GM18867 (cell line): ENCODE data around the gene TMEM214.

Experiments
- ATAC-seq: cut with Tn5 transposase; IDR thresholded peaks from one replicate; pipeline ENCODE4 v1.9.1; 2021; ENCODE audit warnings: mild to moderate bottlenecking, moderate library complexity; ENCODE audit not compliant: unreplicated experiment

TMEM214 gene

DNA sequence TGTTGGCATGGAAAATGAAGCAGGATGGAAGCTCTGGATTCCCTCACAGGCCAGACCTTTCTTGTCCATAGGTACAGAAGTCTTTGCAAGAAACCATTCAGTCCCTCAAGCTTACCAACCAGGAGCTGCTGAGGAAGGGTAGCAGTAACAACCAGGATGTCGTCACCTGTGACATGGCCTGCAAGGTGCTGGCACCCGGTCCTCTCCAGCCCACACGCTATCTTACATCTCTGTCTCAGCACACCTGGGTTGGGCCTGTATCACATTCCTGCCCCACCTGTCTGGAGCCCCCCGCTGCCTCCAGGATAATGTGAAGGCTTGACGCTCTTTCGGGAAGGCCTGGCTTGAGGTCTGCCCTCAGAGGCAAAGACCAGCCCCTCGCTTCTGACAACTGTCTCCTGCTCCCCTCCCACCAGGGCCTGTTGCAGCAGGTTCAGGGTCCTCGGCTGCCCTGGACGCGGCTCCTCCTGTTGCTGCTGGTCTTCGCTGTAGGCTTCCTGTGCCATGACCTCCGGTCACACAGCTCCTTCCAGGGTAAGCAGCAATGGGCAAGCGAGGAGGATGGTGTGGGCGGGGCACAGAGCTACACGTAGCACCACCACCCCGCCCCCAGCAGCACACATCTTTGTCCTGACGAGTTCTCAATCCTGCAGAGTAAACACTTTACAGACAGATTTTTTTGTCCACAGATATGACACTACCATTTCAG lies 6.0 kb downstream of the TMEM214 start:
- no peak for ATAC-seq

DNA sequence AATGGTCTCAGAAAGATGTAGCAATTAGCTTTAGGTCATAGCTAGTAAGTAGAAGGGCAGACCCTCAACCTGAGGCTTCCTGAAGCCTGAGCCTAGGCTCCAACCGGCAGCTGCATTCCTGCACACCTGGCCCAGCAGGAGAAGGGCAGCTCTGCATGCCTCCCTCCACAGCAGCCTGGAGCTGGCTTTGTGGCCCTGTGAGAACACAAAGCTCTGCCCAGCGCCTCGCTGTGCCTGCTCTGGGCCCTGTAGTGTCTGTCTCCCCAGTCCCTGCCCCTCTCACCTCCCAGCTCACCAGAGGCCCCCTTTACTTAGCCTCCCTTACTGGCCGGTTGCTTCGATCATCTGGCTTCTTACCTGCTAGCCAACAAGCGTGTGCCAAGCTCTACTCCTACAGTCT lies 6.7 kb downstream of the TMEM214 start:
- ATAC-seq = no peak

DNA sequence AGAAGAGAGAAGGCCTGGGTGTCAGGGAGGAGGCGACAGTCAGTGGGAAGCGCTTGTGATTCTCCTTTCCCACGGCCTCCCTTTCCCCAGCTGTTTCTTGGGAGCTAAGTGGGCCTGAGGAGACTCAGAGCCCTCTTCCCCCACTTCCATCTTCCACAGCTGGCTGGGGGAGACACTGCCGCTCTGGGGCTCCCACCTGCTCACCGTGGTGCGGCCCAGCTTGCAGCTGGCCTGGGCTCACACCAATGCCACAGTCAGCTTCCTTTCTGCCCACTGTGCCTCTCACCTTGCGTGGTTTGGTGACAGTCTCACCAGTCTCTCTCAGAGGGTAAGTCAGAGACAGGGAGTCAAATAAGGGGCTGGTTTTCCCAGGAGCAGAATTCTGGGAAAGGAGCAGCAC lies 7.1 kb downstream of the TMEM214 start:
- no peak for ATAC-seq

DNA sequence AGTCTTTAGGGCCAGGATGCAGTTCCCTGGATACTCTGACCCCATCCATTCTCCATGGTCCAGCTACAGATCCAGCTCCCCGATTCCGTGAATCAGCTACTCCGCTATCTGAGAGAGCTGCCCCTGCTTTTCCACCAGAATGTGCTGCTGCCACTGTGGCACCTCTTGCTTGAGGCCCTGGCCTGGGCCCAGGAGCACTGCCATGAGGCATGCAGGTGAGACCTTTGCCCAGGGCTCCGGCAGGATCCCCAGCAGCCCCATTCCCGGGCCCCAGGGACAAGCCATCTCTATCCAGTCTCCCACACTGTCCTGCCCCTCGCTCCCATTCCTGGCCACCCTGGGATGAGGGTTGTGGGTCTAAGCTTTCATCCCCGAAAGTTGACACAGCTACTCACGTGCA lies 7.5 kb downstream of the TMEM214 start:
- no peak for ATAC-seq

DNA sequence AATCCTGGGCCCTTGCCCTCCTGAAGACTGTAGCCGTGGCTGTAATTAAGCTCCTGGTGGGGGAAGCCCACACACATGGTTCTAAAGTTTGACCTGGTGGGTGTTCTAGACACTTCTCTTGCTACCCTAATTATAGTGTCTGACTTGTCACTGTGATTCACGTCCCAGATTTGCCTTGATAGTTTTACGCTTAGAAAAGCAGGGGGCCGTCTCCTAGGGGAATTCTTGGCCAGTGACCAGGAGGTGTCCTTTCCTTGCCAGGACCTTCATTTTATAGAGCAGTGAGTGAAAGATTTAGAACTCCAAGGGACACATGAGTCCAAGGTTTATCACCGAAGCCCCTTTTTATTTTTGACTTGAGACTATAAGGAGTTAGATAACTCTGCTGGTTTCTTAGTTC lies 9.0 kb downstream of the TMEM214 start:
- no peak for ATAC-seq

DNA sequence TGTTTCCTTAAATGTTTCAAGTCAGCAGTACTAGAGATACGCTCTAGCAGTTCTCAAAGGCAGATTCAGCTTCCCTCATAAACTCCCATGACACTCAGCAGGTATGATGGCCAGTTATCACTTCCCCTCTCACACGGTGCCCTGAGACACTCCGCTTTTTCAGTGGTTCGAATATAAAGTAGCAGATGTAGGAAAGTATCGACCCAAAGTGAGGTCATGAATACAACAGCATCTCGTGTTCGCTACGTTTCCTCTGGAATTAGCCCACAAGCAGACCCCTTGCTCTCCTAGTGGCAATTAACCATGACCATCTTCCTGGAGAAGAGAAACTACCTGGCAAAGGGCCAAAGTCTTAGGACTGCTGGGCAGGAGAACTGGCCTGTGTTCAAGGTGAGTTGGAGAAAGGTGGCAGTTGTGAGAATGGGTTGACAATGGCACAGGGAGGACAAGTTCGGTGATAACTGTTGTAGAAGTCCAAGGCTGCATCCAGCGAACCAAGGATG lies 9.4 kb downstream of the TMEM214 start:
- ATAC-seq = no peak

DNA sequence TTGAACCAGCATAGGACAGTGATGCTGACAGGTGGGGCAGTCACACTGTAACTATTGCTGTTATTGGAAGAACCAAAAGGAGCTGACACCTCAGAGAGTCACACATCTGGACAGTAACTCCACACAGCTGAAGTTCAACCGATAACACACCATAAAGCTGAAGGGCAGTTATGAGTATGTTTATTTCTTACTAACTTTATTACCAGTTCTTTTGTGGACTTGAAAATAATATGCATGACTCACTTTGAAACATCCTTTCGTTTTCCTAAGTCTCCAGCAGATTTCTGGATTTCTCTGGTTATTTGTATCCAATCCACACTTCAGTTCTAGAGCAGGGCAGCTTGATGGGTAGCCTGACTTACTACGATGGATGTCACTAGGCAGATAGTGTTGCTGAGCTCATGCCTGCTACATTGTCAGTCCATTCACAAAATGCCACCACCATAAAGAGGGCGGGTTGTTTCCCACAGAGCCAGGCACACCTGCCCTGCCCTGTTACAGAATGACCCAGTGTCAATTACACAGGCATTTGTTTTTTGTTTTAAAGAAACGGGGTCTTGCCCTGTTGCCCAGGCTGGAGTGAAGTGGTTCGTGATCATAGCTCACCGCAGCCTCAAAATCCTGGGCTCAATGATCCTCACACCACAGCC lies 10.3 kb downstream of the TMEM214 start:
- no peak for ATAC-seq

DNA sequence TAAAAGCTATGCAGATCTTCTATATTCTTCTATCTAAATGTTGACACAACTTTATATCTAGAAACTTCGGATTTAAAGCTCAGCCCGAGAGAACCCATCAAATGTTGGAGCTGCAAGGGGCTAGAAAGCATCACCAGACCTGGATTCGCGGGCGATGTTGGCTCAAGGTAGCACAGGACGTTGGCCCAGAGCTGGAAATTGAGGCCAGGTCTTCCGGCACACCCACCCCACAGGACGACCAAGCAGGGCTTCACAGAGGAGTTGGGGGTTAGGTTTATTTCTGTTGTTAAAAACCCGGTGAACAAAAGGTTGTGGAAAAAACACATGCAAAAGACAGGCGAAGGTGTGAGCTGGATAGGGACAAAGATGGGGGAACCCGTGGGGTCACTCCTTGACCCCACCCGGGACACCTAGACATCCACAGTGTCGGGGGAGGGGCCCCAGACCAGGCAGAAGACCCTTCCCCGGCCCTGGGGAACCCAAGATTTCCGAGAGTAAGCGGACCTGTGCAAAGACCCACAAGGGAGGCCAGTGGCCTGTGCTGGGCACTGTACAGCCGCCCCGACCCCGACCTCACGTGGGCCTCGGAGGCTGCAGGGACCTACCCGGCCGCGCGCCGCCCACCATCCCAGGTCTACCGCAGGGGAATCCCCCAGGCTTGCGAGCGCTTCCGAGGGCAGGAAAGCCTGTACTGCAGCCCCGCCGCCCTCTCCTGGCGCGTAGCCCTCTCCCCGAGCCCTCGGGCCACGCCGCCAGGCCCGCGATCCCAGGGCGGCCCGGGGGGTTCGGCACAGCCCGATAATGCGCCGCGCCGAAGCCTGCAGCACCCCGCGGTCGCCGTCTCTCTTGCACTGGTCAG lies 16.9 kb downstream of the TMEM214 start:
- ATAC-seq = peak; percentile 18

DNA sequence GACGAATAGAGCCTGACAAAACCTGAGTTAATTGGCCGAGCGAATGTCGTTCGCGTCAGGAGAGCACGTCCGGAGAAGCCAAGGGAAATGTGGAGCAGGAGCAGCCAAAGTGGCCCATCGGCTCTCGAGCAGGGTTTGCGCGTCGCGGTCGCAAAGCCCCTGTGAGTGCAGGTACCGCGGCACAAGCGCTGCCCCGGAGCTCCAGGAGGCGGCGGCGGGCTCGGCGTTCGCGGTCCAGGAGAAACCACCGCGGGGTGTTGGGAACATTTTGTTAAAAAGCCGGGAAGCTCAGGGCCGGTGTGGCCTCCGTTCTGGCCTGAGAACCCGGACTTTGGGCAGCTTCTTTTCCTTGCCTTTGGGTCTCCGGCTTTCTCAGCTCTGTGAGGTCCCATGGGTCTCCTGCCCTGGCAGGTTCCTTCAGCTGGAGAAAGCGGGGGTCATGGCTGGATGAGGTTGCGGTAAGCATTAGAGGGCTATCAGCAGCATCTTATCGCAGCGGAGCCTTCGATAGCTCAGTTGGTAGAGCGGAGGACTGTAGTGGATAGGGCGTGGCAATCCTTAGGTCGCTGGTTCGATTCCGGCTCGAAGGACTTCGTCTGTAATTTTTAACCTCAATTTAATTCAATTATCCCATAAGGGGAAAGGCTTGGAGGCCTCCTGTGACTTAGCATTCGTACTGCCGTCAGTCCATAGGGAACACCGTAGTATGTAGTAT lies 17.7 kb downstream of the TMEM214 start:
- peak; percentile 44 for ATAC-seq

DNA sequence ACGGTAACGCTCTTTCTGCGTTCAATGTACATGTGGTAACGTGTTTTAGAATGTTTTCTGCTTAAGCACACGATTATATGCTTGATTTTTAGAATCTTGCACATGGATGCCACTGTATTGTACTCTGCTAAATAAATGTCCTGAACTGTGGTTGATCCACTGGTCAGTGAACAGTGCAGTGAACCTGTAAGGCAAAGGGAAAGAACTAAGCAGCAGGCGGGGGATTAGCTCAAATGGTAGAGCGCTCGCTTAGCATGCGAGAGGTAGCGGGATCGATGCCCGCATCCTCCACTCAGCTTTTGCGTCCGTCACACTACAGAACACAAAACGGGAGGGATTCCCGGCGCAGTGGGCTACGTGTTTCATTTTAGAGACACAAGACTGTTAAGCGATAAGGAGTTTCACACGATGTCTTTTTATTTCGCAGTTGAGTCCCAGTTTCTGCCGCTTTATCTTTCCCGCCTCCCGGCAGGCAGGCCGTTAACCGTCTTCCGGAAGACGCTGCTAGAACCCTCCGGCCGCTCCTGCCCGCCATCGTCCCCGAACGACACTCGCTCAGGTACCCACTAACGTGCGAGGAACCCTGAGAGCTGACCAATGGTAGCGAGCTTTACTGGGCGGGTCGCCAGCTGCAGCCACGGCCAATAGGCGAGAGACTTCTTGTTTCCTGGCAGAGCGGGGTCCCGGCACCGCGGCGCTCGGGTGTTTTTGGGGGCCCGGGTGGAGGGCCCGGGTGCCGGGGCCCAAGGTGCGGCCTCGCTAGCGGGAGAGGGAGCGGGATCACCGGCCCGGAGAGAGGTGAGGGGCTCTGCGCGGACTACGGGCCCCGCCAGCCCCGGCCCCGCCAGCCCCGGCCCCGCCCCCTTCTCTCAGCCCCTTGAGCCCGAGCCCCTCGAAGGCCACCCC lies 18.5 kb downstream of the TMEM214 start, which contains the start of gene AGBL5:
AGBL5 (plus strand) TSS at position 673 of the 906 bp plus-strand sequence. CDS start 1,291 bp downstream, outside the sequence.
- ATAC-seq = peak; percentile 72

DNA sequence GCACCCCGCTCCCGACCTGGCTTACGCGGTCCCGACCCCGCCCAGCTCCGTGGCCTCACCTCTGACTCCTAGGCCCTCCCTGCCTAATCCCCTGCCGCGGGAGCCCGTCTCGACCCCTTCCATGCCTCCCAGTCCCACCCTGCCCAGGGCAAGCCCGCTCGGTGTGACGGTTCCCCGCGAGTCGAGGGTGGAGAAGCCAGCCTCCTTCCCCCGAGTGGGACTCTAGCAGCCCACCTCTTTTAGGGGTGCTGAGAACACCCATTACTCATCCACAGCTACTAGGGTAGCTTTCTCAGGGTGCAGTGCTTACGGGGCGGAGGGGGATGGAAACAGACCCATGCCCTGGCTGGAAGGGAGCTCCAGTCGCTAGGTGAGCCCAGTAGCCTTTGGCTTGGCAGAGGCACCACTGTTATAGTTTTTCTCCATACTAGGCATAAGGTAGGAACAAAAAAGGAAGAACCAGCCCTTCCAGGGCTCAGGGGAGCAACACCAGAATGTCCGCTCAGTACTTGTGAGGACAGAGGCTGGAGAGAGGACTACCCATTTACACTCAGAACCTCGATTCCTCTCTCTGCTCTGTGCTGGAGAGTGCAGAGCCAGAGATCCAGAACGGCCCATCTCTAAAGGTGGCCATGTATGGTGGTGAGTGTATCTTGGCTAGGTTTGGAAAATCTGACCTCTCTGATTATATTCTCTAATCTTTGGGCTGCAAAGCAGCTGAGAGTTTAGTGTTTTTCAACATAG lies 19.3 kb downstream of the TMEM214 start:
- ATAC-seq = no peak

DNA sequence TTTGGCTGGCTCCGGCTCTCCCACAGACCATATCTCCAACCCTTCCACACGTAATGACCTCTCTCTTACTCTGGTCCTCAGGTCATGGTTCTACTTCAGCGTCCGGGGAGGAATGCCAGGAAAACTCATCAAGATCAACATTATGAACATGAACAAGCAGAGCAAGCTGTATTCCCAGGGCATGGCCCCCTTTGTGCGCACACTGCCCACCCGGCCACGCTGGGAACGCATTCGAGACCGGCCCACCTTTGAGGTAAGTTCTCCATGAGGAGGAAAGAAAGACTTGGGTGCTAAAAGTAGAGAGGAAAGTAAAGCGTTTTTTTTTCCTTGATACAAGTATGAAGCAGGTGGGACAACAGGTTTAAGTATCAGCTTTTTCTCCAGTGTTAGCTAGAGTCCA lies 20.6 kb downstream of the TMEM214 start:
- no peak for ATAC-seq

DNA sequence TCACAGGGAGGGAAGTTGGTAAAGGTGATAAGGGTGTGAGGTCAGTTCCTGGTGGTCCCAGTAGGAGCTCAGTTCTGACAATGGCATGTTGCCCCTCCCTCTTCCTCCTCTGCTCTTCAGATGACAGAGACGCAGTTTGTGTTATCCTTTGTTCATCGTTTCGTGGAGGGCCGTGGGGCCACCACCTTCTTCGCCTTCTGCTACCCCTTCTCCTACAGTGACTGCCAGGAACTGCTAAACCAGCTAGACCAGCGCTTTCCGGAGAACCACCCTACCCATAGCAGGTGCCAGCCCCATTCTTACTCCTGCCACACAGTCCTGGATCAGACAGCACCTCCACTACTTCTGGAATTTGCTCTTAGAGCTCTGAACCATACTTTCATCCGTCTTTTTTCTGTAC lies 21.0 kb downstream of the TMEM214 start:
- ATAC-seq = no peak

DNA sequence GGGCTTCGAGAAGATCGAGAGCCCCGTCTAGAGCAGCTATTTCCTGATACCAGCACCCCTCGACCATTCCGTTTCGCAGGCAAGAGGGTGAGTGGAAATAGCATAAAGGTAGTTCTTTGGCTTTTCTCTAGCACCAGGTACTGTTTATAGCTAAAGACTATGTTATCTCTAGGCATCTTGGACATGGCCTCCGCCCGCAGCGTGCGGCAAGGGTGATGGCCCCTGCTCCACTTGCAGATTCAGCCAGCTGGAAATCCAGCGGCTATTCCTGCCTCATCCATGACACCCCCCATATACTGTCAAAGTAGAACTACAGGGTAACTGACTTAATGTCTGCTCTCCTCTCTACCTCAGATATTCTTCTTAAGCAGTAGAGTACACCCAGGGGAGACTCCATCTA lies 22.0 kb downstream of the TMEM214 start:
- no peak for ATAC-seq

DNA sequence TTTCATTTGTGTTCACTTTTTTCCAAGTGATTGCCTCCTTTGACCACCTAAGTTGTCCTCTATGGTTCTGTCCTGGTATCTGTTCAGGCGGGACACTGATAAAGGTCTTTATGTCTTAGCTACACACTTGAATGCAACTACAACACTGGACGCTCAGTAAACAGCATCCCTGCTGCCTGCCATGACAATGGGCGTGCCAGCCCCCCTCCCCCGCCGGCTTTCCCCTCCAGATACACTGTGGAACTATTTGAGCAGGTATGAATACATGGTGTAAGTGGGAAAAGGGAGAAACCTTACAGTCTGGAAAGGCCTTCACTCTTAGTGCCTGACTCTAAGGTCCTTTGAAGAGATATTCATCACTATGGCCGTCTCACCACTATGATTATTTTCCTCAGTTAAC lies 24.4 kb downstream of the TMEM214 start:
- no peak for ATAC-seq

DNA sequence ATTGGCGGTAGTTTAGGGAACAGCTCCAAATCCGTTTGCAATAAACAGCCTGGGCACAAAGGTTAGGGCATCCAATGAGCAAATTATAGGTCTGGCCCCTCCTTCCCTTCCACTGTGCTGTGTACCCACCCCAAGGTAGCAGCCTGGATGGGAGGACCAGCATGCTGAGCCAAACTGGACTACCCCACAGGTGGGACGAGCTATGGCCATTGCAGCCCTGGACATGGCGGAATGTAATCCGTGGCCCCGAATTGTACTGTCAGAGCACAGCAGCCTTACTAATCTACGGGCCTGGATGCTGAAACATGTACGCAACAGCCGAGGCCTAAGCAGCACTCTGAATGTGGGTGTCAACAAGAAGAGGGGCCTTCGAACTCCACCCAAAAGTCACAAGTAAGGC lies 25.4 kb downstream of the TMEM214 start:
- no peak for ATAC-seq

DNA sequence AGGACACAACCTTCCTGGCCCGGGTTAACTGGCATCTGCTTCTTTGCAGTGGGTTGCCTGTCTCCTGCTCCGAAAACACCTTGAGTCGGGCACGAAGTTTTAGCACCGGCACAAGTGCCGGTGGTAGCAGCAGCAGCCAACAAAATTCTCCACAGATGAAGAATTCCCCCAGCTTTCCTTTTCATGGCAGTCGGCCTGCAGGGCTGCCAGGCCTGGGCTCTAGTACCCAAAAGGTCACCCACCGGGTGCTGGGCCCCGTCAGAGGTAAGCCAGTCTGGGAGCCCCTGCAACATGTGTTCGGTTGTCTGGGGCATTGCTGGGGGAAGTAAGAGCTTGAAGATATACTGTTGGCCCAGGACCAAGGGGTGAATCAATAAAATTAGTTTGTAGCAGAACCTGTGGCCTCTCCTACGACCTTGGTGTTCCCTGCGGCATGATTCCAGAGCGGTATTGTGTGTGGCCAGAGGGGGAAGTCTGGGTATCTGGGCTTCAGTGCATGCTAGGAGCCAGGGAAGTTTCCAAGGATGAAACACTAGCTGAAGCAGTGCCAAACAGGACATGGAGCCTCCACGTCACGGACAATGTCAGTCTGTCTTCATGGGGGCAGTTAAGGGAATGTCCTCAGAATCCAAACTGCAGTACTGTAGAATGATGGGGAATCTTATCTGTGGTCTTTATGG lies 26.5 kb downstream of the TMEM214 start:
- ATAC-seq = no peak

DNA sequence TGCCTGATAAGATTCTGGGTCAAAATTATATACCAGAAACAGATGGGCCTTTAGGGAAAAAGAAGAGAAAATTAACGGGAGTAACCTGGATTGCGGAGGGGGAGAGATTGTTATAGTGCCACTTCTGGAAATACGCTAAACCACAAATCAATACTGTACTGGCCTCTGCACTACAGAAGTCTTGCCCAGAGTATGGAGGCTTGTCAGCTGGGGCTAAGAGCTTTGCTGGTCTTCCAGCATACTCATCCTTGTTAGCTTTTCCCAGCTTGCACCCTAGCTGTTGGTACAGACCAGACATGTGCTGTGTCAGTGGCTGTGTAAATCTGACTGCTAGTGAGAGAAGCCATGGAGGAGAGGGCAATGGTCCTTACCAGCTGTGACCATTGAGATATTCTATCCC lies 27.6 kb downstream of the TMEM214 start:
- no peak for ATAC-seq

DNA sequence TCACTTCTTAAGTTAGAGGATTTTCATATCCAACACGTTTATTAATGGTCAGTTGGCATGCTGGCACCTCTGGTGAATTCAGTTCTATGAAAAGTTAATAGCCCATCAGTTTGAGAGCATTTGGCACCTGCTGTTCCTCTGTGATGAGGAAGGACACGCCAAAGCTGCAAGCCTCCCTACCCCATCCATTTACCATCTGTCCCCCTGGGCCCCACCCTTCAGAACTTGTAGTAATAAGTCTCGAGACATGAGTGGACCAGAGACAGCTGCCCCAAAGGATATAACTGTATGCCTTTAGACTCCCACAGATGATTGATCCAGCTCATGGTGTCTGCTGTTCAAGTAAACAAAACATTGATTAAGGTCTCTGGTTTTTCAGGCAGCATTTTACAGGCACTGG lies 32.4 kb downstream of the TMEM214 start:
- ATAC-seq = no peak
